Astrocyte (in vitro differentiated cells and primary cell): Measurements from ENCODE around the gene TBC1D14. TPM values are rescaled to one million over a fixed set of nuclear protein-coding genes. Genes with fewer than 3 reads are reported as not detected.

Experiments
- DNase-seq: peaks from one replicate; pipeline ENCODE4 v3.0.0-alpha.2; 2010; ENCODE audit warnings: low read depth
- FAIRE-seq: peaks from 2 replicates; lab custom pipeline; 2011; peaks lifted over from hg19 to GRCh38; lab: Jason Lieb, UNC
- H2AFZ ChIP-seq: 2 replicates; pipeline ENCODE4 v1.6.0; 2012; ENCODE audit warnings: low read depth, low read length, inconsistent platforms
- H3K27ac ChIP-seq: 2 replicates; pipeline ENCODE4 v1.5.1; 2011; ENCODE audit warnings: low read depth, low read length, inconsistent platforms
- H3K27me3 ChIP-seq: 2 replicates; pipeline ENCODE4 v1.6.0; 2011; ENCODE audit warnings: low read length, inconsistent platforms; ENCODE audit not compliant: insufficient read depth
- H3K36me3 ChIP-seq: 2 replicates; pipeline ENCODE4 v1.5.1; 2011; ENCODE audit warnings: low read length, inconsistent platforms; ENCODE audit not compliant: insufficient read depth
- H3K4me1 ChIP-seq: 2 replicates; pipeline ENCODE4 v1.5.1; 2011; ENCODE audit warnings: low read length, inconsistent platforms; ENCODE audit not compliant: insufficient read depth
- H3K4me2 ChIP-seq: 2 replicates; pipeline ENCODE4 v1.6.0; 2012; ENCODE audit warnings: low read length, inconsistent platforms
- H3K4me3 ChIP-seq: 2 replicates; pipeline ENCODE4 v1.5.1; 2011; ENCODE audit warnings: low read depth, mild to moderate bottlenecking, low read length, inconsistent platforms; ENCODE audit not compliant: insufficient read depth
- H3K79me2 ChIP-seq: 2 replicates; pipeline ENCODE4 v1.6.0; 2012; ENCODE audit warnings: mild to moderate bottlenecking, low read length, inconsistent platforms; ENCODE audit not compliant: insufficient read depth
- H3K9ac ChIP-seq: 2 replicates; pipeline ENCODE4 v1.6.0; 2012; ENCODE audit warnings: mild to moderate bottlenecking, low read length, inconsistent platforms
- H3K9me3 ChIP-seq: 2 replicates; pipeline ENCODE4 v1.5.1; 2012; ENCODE audit warnings: low read depth, mild to moderate bottlenecking, low read length, inconsistent platforms; ENCODE audit not compliant: insufficient read depth
- H4K20me1 ChIP-seq: 2 replicates; pipeline ENCODE4 v1.6.0; 2012; ENCODE audit warnings: low read length, inconsistent platforms; ENCODE audit not compliant: insufficient read depth
- H3K27ac Mint-ChIP-seq: one replicate; pipeline ENCODE4 v1.8.0; 2021; ENCODE audit warnings: mild to moderate bottlenecking, mixed read lengths; ENCODE audit not compliant: unreplicated experiment
- H3K27me3 Mint-ChIP-seq: one replicate; pipeline ENCODE4 v1.8.0; 2021; ENCODE audit warnings: low read depth, mixed read lengths; ENCODE audit not compliant: unreplicated experiment
- H3K36me3 Mint-ChIP-seq: one replicate; pipeline ENCODE4 v1.8.0; 2021; ENCODE audit warnings: low read depth, mixed read lengths; ENCODE audit not compliant: unreplicated experiment
- H3K4me1 Mint-ChIP-seq: one replicate; pipeline ENCODE4 v1.8.0; 2021; ENCODE audit warnings: low read depth, mixed read lengths; ENCODE audit not compliant: unreplicated experiment
- H3K4me3 Mint-ChIP-seq: one replicate; pipeline ENCODE4 v1.8.0; 2021; ENCODE audit warnings: mild to moderate bottlenecking, moderate library complexity, mixed read lengths; ENCODE audit not compliant: unreplicated experiment
- H3K9me3 Mint-ChIP-seq: one replicate; pipeline ENCODE4 v1.8.0; 2021; ENCODE audit warnings: mild to moderate bottlenecking, mixed read lengths; ENCODE audit not compliant: unreplicated experiment
- EZH2 ChIP-seq: IDR thresholded peaks from 2 replicates; pipeline ENCODE4 v1.6.1; 2012; ENCODE audit warnings: mild to moderate bottlenecking, low read length, inconsistent platforms; ENCODE audit not compliant: insufficient read depth
- total RNA-seq: library from RNA; stranded (reverse); gene quantifications from 2 replicates; pipeline ENCODE4 v1.2.1, GENCODE V29; 2021
- TF ChIP-seq, protein P1 (sequence below): IDR thresholded peaks from 2 replicates; pipeline ENCODE4 v1.5.1; 2011; ENCODE audit warnings: low read depth, mild to moderate bottlenecking, inconsistent platforms, low read length, moderate library complexity; ENCODE audit not compliant: insufficient read depth

The TBC1D14 gene
- total RNA-seq, 1 donor from 2014 or later: 30.4 TPM

DNA sequence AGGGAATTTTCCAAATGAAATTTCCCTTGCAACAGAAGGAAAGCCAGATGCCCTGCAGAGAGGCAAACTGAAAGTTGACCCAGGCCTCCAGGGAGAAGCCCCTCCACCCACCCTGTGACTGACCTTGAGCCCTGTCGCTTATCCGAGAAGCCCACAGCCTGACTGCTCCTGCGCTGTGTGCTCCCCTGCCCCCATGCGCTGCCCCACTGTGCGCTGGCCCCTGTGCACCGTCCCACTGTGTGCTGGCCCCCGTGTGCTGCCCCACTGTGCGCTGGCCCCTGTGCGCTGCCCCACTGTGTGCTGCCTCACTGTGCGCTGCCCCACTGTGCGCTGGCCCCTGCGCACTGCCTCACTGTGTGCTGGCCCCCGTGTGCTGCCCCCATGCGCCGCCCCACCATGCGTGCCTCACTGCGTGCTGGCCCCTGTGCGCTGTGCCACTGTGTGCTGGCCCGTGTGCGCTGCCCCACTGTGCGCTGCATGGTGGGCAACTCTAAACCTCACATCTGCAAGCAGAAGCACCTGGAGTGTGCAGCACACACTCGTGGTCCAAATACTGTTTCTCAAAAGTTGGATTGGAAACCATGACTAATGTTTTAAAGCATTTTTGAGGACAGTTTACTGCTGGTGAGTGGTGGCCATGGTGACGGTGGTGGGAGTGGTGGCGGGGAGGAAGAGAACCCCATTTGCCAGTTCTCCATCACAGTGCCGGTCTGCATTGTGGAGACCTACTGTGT is 166.5 kb downstream of the TBC1D14 start:
- H3K9me3 ChIP-seq: peaks cover 3% of the 10 kb centered on the region
- TF ChIP-seq, protein P1, sequence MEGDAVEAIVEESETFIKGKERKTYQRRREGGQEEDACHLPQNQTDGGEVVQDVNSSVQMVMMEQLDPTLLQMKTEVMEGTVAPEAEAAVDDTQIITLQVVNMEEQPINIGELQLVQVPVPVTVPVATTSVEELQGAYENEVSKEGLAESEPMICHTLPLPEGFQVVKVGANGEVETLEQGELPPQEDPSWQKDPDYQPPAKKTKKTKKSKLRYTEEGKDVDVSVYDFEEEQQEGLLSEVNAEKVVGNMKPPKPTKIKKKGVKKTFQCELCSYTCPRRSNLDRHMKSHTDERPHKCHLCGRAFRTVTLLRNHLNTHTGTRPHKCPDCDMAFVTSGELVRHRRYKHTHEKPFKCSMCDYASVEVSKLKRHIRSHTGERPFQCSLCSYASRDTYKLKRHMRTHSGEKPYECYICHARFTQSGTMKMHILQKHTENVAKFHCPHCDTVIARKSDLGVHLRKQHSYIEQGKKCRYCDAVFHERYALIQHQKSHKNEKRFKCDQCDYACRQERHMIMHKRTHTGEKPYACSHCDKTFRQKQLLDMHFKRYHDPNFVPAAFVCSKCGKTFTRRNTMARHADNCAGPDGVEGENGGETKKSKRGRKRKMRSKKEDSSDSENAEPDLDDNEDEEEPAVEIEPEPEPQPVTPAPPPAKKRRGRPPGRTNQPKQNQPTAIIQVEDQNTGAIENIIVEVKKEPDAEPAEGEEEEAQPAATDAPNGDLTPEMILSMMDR: no peak
- H2AFZ ChIP-seq: no peak overlapping the region
- H3K27ac ChIP-seq: no peak overlapping the region
- no peaks in the 10 kb centered on the region for H3K4me1 ChIP-seq
- no peak overlapping the region for H3K4me2 ChIP-seq
- no peaks in the 10 kb centered on the region for H3K79me2 ChIP-seq
- H3K27me3 ChIP-seq: peaks cover 12% of the 10 kb centered on the region
- H3K9ac ChIP-seq: no peak overlapping the region
- no peaks in the 10 kb centered on the region for H3K36me3 ChIP-seq
- Mint-ChIP-seq H3K9me3 (peaks cover 15% of the 10 kb centered on the region), H3K27me3 (peaks cover 38% of the 10 kb centered on the region), H3K4me1 (no peaks in the 10 kb centered on the region), H3K27ac (no peak overlapping the region), H3K4me3 (no peak overlapping the region), H3K36me3 (peaks cover 2% of the 10 kb centered on the region)
- no peaks in the 10 kb centered on the region for H4K20me1 ChIP-seq
- DNase-seq: peak; percentile 25
- no peak overlapping the region for H3K4me3 ChIP-seq
- no peak for FAIRE-seq

DNA sequence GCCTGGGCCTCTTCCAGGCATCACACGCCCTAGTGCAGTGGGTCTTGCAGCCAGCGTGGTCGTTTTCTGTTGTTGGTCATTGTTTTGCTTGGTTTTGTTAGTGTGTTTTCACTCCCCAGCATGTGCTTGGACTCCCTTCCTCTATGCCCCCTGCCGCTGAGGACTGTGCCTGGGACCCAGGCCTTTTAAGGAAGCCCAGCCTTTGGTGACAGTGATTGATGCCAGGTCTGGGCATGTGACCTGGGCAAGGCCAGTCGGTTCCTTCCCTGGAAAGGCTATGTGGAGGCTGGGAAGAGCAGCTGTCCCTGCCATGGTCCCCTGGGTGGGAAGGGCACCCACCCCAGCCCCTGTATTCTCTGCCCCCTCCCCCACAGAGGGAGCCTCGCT is 167.1 kb downstream of the TBC1D14 start:
- no peak overlapping the region for H2AFZ ChIP-seq
- H3K27ac Mint-ChIP-seq: no peak overlapping the region
- H3K27me3 ChIP-seq: peaks cover 11% of the 10 kb centered on the region
- H3K9ac ChIP-seq: no peak overlapping the region
- no peaks in the 10 kb centered on the region for H3K36me3 ChIP-seq
- DNase-seq: no peak
- H3K4me3 ChIP-seq: no peak overlapping the region
- peaks cover 2% of the 10 kb centered on the region for H3K36me3 Mint-ChIP-seq
- no peak overlapping the region for H3K4me2 ChIP-seq
- H3K9me3 ChIP-seq: peaks cover 3% of the 10 kb centered on the region
- H3K27me3 Mint-ChIP-seq: peaks cover 36% of the 10 kb centered on the region
- no peaks in the 10 kb centered on the region for H4K20me1 ChIP-seq
- H3K4me1 Mint-ChIP-seq: no peaks in the 10 kb centered on the region
- H3K27ac ChIP-seq: no peak overlapping the region
- no peak for TF ChIP-seq EZH2
- TF ChIP-seq, protein P1: no peak
- no peaks in the 10 kb centered on the region for H3K4me1 ChIP-seq
- H3K4me3 Mint-ChIP-seq: no peak overlapping the region
- peaks cover 15% of the 10 kb centered on the region for H3K9me3 Mint-ChIP-seq
- no peak for FAIRE-seq
- no peaks in the 10 kb centered on the region for H3K79me2 ChIP-seq

DNA sequence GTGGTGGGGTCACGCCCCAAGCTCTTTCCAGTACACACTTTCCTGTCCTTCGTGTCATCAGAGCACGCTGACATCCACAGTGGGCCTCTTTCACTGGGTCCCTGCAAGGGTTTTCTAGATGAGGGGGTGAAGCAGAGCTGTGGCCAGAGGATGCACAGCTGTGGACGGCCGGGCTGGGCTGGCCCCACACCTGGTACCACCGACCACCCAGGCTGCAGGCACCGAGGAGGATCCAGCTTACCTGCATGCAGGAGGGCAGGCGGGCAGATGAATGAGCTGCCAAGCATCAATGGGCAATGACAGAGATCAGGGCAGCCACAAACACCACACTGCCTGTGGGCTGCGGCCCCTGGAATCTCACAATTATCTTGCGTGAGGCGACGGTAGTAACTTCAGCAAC is 167.7 kb downstream of the TBC1D14 start:
- Histone ChIP-seq H3K27ac (no peak overlapping the region), H3K36me3 (no peaks in the 10 kb centered on the region), H3K4me1 (no peaks in the 10 kb centered on the region), H3K9ac (no peak overlapping the region), H2AFZ (no peak overlapping the region), H3K4me3 (no peak overlapping the region), H3K9me3 (peaks cover 3% of the 10 kb centered on the region), H3K27me3 (peaks cover 4% of the 10 kb centered on the region), H4K20me1 (no peaks in the 10 kb centered on the region), H3K4me2 (no peak overlapping the region), H3K79me2 (no peaks in the 10 kb centered on the region)
- DNase-seq (no peak), FAIRE-seq (no peak)
- TF ChIP-seq EZH2: no peak
- H3K36me3 Mint-ChIP-seq: peaks cover 2% of the 10 kb centered on the region
- H3K9me3 Mint-ChIP-seq: peaks cover 15% of the 10 kb centered on the region
- H3K27ac Mint-ChIP-seq: no peak overlapping the region
- H3K4me1 Mint-ChIP-seq: no peaks in the 10 kb centered on the region
- H3K4me3 Mint-ChIP-seq: no peak overlapping the region
- peaks cover 36% of the 10 kb centered on the region for H3K27me3 Mint-ChIP-seq
